PC-9 (cell line): ENCODE data around the gene ELN. TPM values are rescaled to one million over a fixed set of nuclear protein-coding genes. Genes with fewer than 3 reads are reported as not detected.
"Not testable (repeated sequence)": the region's sequence is repeated elsewhere in the genome, so short reads cannot be mapped to it uniquely, and the experiment has no call there.

ENCODE experiments used
- BruUV-seq: library from RNA; stranded (reverse); fragments of 400-500 nt; replicated peaks from 2 replicates; lab custom pipeline; 2021; lab: Mats Ljungman, UMichigan
- CTCF ChIA-PET: fragments of 300-600 bp; sonication (Branson Sonifier 250); formaldehyde crosslinking; loops from one replicate; lab custom pipeline; 2022; ENCODE audit warnings: antibody characterized with exemption; lab: Charles Lee
- POLR2A ChIA-PET: fragments of 300-600 bp; sonication (Branson Sonifier 250); formaldehyde crosslinking; loops from one replicate; lab custom pipeline; 2022; ENCODE audit warnings: antibody characterized with exemption; ENCODE audit not compliant: unreplicated experiment; lab: Charles Lee
- DNase-seq, 2 experiments: peaks; one replicate each; pipeline versions ENCODE4 v3.0.0 to v3.0.0-alpha.2; 2015 to 2022; ENCODE audit warnings: mixed read lengths in 1 of 2
- H2AFZ ChIP-seq: fragments of 200-600 bp; sonication (generic); 2 replicates; pipeline ENCODE4 v1.8.1; 2017; ENCODE audit warnings: antibody characterized with exemption
- H3F3A ChIP-seq: fragments of 200-600 bp; sonication (generic); 2 replicates; pipeline ENCODE4 v1.8.1; 2017; ENCODE audit warnings: antibody characterized with exemption, mild to moderate bottlenecking, low read depth; ENCODE audit not compliant: insufficient read depth
- H3K27ac ChIP-seq: fragments of 200-600 bp; sonication (generic); 2 replicates; pipeline ENCODE4 v1.6.1; 2016; ENCODE audit warnings: mixed run types
- H3K27me3 ChIP-seq: fragments of 200-600 bp; sonication (generic); 2 replicates; pipeline ENCODE4 v1.6.1; 2016; ENCODE audit warnings: low read depth, mixed run types; ENCODE audit not compliant: insufficient read depth
- H3K36me3 ChIP-seq: fragments of 200-600 bp; sonication (generic); 2 replicates; pipeline ENCODE4 v1.6.1; 2016; ENCODE audit warnings: low read depth, mixed run types
- H3K4me1 ChIP-seq: fragments of 200-600 bp; sonication (generic); replicated peaks from 2 replicates; pipeline ENCODE4 v1.6.1; 2016; ENCODE audit warnings: mixed run types; ENCODE audit not compliant: insufficient read depth
- H3K4me2 ChIP-seq: fragments of 200-600 bp; sonication (generic); 2 replicates; pipeline ENCODE4 v1.6.1; 2017; ENCODE audit warnings: mixed run types
- H3K4me3 ChIP-seq: fragments of 200-600 bp; sonication (generic); 2 replicates; pipeline ENCODE4 v1.6.1; 2016; ENCODE audit warnings: mixed run types
- H3K79me2 ChIP-seq: fragments of 200-600 bp; sonication (generic); 2 replicates; pipeline ENCODE4 v1.6.1; 2017; ENCODE audit warnings: low read depth, mixed run types
- H3K9me2 ChIP-seq: fragments of 200-600 bp; sonication (generic); 2 replicates; pipeline ENCODE4 v1.8.1; 2017; ENCODE audit warnings: mild to moderate bottlenecking; ENCODE audit not compliant: insufficient read depth
- H3K9me3 ChIP-seq: fragments of 200-600 bp; sonication (generic); 2 replicates; pipeline ENCODE4 v1.8.1; 2016; ENCODE audit warnings: low read depth; ENCODE audit not compliant: insufficient read depth
- H4K20me1 ChIP-seq: fragments of 200-600 bp; sonication (generic); 2 replicates; pipeline ENCODE4 v1.8.1; 2017; ENCODE audit not compliant: insufficient read depth
- CTCF ChIP-seq: fragments of 200-600 bp; sonication (generic); conservative IDR thresholded peaks from 2 replicates; pipeline ENCODE4 v1.6.1; 2017; ENCODE audit warnings: mixed run types, antibody characterized with exemption, mild to moderate bottlenecking, moderate library complexity
- EZH2 ChIP-seq: fragments of 200-600 bp; sonication (generic); IDR thresholded peaks from 2 replicates; pipeline ENCODE4 v1.8.0; 2017; ENCODE audit warnings: antibody characterized with exemption, low read depth
- intact Hi-C: fragments of 100-400 bp; cut with micrococcal nuclease; formaldehyde crosslinking; loops from one replicate; pipeline ENCODE4 v1.10.0; 2022; ENCODE audit not compliant: unreplicated experiment
- total RNA-seq: library from RNA; stranded (reverse); gene quantifications from 2 replicates; pipeline ENCODE4 v1.2.3, GENCODE V29; 2021

Gene ELN
- total RNA-seq, 1 experiment from 2014 or later = 0.11 TPM

GRCh38 chr7:74044366-74045350 is 16.7 kb downstream of the ELN start:
- H4K20me1 ChIP-seq = no peaks in the 10 kb centered on the region
- H3K4me2 ChIP-seq = no peak overlapping the region
- ChIA-PET CTCF (no interaction called here), POLR2A (no interaction called here)
- H3K27ac ChIP-seq = no peak overlapping the region
- H3F3A ChIP-seq = no peaks in the 10 kb centered on the region
- no peak overlapping the region for H3K4me3 ChIP-seq
- no peaks in the 10 kb centered on the region for H3K9me3 ChIP-seq
- no peaks in the 10 kb centered on the region for H3K36me3 ChIP-seq
- no peak for TF ChIP-seq EZH2
- TF ChIP-seq CTCF = no peak
- H3K9me2 ChIP-seq = no peaks in the 10 kb centered on the region
- no peaks in the 10 kb centered on the region for H3K4me1 ChIP-seq
- DNase-seq = no peak
- BruUV-seq = no TSS peak
- no peak overlapping the region for H2AFZ ChIP-seq
- H3K79me2 ChIP-seq = no peaks in the 10 kb centered on the region
- intact Hi-C loops = no loop called here
- peaks cover 7% of the 10 kb centered on the region; the same call in 1 of the 2 replicates for H3K27me3 ChIP-seq

- H2AFZ ChIP-seq, POLR2A ChIA-PET, H3K4me2 ChIP-seq, H3K27ac ChIP-seq, H3K4me1 ChIP-seq, H3F3A ChIP-seq, H3K9me2 ChIP-seq, H3K4me3 ChIP-seq, H4K20me1 ChIP-seq, intact Hi-C loops, H3K9me3 ChIP-seq, BruUV-seq, H3K27me3 ChIP-seq, H3K36me3 ChIP-seq, H3K79me2 ChIP-seq, DNase-seq: not testable (repeated sequence)
- CTCF ChIA-PET = interaction anchor here (0.6 kb wide), 1 partner anchor 182 kb away, joined by 6 read pairs; no protein-coding TSS in a partner anchor
Measured at GRCh38 chr7:74046581-74046980, 18.6 kb downstream of the ELN start.

DNA sequence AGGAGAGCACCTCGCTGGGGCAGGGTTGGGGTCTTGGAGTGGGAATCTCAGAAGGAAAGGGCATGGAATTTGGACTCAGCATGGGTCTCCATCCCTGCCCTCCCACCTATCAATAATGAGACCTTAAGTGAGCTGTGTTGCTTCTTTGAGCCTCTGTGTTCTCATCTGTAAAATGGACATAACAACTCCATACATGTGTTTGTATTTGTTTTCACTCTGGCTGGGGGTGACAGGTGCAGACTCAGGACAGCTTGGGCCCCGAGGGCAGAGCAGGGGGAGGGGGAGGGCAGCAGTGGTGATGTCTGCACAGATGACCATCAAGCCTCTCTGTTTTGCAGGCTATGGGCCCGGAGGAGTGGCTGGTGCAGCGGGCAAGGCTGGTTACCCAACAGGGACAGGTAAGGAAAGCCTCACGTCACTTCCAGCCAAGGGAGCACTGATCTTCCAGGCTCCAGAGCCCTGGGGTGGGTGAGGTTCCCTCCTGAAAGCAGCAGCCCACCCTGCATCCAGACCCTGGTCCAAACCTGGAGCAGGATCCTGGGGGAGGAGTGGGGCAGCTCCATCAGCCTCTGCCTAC is 19.9 kb downstream of the ELN start:
- no peak overlapping the region for H3K4me3 ChIP-seq
- no peak for DNase-seq
- BruUV-seq = no TSS peak
- no peaks in the 10 kb centered on the region for H3K79me2 ChIP-seq
- no peaks in the 10 kb centered on the region for H3K9me3 ChIP-seq
- no peaks in the 10 kb centered on the region for H3F3A ChIP-seq
- H3K27me3 ChIP-seq = peaks cover 11% of the 10 kb centered on the region; the same call in 1 of the 2 replicates
- CTCF ChIA-PET = no interaction called here
- intact Hi-C loops = no loop called here
- H3K4me2 ChIP-seq = no peak overlapping the region
- H3K9me2 ChIP-seq = no peaks in the 10 kb centered on the region
- no peak overlapping the region for H2AFZ ChIP-seq
- no peaks in the 10 kb centered on the region for H3K36me3 ChIP-seq
- no peak overlapping the region for H3K27ac ChIP-seq
- H3K4me1 ChIP-seq = no peaks in the 10 kb centered on the region
- no peaks in the 10 kb centered on the region for H4K20me1 ChIP-seq
- TF ChIP-seq EZH2 (no peak), CTCF (no peak)
- POLR2A ChIA-PET = no interaction called here
